ENCODE results near the gene C19orf85.
A peak's percentile ranks its signal among the peaks of the same experiment; 100 is the strongest.
"Not testable (repeated sequence)": the region's sequence is repeated elsewhere in the genome, so short reads cannot be mapped to it uniquely, and the experiment has no call there.

The C19orf85 gene

GRCh38 chr19:55455576-55456235 lies 8.8 kb downstream of the C19orf85 start:
- no peak for DNase-seq

DNA sequence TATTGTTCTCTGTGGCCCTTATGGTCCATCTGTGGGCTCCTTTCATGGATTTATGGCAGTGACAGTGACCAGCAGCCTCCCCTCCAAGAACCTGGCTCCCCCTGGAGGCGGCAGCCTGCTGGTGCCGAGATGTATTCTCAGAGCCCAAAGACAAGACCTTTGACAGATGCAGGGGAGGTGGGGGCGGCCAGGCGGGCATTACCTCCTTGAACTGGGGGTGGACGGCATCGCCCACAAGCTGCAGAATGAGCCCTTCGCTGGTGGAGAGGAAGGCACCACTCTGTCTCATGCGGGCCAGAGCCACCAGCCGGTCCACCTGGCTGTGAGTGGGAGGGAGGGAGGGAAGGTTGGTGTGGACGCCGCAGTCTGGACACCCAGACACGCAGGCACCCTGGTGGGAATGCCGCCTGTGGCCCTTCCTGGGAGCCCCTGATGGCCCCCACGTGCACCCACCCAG lies 9.7 kb downstream of the C19orf85 start:
- DNase-seq: peak; percentile 19

DNA sequence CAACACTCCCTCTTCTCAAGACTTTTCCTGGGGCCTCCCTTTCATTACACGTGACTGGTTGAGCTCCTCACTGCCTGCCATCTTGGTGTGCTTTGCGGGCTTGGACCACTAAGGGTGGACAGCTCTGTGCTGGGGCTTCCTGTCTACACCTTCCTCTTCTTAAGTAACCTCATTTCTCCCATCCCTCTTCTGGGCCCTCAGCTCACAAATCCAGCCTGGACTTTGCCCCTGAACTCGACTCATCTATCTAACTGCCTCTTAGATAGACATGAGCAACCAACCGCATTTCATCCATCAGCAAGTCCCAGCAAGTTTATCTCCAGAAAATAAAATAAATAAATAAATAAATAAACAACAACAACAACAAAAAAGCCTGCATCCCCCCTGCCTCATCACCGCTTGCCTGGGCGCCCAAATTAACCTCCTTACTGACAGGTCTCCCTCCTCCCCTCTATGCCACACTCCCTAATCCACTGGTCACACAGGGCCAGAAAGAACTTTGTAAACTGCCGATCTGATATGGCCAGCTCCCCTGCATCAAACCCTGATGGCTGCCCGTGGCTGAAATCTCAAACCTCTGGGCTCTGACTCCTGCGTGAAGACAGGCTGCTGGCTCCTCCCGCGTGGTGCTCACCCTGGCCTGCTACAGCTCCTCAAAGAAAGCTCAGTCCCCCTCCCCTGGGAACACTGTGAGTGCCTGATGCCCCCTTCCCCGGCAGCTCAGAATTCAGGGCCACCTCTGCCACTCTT lies 10.9 kb downstream of the C19orf85 start:
- no peak for DNase-seq

DNA sequence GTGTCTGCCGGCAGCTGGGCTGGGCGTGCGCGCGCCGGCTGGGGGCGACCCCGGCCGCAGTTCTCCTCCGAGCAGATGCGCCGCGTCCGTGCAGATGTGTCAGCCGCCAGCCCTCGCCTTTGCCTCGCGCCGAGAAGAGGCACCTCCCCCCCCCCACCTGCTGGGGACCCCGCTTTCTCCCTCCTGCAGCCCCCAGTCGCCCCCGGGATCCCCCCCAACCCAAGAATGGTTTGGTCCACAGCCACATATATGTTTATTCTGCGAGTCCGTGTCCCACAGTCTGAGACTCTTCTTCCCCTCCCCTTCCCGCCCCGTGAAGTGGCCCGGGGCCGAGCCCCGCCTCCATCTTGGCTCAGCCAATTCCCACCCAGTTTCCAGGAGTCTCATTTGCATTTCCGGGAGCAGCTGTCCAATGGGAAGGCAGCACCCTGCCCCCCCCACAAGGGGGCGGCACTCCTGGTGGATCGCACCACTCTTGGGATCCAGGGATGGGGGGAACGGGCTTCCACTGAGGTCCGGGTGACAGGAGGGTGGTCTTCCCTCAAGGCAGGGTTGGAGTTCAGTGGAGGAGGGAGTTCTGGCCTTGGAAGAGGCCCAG lies 11.7 kb downstream of the C19orf85 start:
- DNase-seq: peak; percentile 93

DNA sequence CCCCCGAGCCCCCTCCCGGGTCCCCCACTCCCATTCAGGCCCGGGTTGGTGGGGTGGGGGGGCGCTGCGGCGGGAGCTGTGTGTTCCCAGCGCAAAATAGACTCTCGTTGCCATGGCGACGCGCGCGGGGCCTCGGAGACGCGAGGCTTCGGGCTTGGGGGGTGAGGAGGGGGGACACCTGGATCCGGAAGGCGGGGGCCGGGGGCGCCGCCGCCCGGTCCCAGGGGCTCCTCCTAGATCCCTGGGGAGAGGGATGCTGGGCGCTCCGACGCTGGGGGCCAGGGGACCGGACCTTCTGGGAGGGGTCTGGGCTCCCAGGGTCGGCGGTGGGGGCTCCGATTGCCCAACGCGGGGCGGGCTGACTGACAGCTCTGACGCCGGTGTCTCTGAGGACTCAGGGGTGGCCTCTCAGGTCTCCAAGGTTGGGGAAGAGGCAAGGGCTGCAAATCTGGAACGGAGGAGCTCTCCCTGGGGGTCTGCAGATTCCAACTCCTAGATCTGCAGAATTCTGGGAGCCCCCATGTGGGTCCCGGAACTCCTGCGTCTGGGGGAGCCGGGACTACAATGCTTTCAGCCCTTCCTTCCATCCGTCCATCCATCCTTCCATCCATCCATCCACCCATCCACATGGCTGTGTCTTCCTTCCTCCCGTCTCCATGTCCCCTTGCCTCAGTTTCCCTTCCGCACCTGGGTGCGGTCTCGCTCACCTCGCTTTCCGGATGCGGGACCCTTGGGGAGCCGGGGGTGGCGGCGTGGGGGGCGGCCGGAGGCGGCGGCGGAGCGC lies 12.4 kb downstream of the C19orf85 start:
- DNase-seq: peak; percentile 28

DNA sequence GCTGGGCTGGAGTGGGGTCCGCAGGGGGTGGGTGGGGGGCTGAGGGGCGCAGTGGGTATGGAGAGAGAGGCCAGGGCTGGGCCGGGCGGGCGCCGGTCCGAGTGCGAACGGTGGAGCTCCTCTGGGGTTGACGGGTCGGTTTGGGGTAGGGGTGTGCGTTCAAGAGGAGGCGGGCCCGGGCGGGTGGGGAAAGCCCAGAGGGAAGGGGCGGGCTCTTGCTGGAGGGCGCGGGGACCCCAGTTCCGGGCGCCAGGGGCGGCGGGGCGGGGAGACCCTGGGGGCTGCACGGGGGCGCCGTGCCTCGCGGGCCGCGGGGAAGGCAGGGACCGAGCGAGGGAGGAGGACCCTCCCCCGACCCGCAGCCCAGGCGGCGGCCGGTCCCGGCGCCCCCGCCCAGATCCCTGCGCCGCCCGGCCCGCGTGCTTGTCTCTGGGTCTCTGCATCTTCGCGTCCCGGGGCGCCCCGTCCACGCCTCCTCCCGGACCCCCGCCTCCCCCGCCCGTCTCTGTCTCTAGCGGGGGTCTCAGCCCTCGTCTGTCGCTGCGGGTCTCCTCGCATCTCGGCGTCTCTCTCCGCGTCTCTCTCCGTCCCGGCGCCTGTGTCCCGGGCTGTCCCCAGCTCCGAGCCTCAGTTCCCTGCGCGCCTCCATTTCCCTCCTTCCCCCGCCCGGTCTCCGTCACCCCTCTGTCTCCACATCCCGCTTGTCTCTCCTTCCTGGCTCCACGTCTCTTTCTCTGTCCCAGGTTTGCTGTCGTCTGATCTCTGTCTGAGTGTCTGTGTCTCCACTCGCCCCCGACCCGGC lies 13.2 kb downstream of the C19orf85 start:
- DNase-seq: no peak

DNA sequence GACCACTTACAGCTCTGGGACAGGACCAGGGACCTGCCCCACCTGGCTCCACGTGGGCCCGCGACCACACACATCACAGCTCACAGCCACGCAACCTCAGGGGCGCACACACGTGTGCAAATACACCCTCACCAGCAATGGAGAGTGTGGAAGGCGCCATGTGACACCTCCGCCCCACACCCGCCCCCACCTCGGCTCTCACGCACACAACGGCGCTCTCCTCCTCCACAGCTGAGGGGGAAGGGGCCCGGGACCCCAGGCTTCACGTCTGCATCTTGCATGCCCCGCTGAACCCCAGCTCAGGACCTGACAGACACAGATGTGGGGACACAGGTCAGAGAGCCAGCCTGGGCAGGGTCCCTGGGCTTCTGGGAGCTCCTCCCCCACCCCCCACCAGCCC lies 15.1 kb downstream of the C19orf85 start:
- no peak for DNase-seq

DNA sequence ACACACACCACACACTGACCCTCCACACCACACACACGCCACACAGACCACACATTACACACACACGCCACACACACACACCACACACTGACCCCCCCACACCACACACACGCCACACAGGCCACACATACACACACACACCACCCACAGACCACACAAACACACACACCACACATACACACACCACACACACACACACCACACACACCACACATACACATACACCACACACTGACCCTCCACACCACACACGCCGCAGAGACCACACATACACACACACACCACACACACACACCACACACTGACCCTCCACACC lies 16.4 kb downstream of the C19orf85 start:
- not testable (repeated sequence) for DNase-seq

- DNase-seq: peak; percentile 42
Measured at GRCh38 chr19:55447421-55448174, 17.0 kb downstream of the C19orf85 start.

- DNase-seq: peak; percentile 38
Measured at GRCh38 chr19:55446060-55446459, 18.5 kb downstream of the C19orf85 start.

DNA sequence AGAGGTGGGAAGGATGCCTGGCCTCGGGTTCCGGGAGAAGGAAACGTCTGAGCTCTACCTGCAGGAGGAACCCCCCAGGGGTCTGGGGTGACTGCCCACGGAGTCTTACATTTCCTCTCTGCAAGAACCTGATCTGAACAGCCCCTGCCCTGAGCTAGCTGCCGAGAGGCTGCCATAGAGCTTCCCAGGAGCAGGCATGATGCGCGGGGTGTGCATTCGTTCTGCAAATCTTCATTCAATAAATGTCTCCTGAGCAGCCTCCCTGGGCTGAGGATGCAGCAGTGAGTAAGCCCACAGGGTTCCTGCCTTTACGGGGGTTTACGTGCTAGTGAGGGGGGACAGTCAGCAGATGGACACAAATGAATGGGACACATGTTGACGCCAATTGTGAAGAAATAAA lies 19.9 kb downstream of the C19orf85 start:
- no peak for DNase-seq

GRCh38 chr19:55443824-55444480 lies 20.6 kb downstream of the C19orf85 start:
- DNase-seq: no peak

DNA sequence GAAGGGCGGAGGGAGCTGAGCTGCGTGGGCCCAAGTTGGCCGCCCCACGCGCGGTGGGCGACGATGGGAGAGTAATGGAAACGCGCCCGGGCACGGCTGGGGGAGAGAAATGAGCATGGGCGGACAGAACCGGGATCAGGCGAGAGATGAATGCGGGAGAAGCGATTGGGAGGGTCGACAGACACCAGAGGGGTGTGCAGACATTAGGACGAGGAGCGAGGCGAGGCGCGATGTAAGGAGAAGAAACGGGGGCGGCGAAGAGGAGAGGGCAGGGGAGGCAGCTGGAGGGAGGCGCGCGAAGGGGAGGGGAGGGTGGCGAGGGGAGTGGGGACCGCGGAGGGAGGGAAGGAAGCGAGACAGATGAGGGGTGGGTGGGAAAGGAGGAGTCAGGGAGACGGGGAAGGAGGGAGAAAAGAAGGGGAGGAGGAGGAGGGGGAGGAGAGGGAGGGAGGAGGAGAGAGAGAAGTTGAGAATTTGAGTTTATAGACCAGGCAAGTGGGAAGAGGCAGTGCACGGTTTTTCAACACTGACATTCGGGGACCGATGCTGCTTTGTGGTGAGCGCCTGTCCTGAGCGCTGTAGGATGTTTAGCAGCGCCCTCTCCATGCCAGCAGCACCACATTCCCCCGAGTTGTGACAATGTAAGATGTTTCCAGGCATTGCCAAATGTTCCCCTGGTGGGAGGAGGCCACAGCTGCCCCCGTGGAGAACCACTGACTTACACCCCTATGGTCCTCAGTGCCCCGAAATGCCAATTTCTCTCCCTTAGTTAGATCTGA lies 21.3 kb downstream of the C19orf85 start, which contains the start of gene SHISA7:
TSS of gene SHISA7 (minus strand) at position 256 of the 779 bp plus-strand sequence. CDS start 437 bp downstream, outside the sequence.
- DNase-seq: peak; percentile 35

DNA sequence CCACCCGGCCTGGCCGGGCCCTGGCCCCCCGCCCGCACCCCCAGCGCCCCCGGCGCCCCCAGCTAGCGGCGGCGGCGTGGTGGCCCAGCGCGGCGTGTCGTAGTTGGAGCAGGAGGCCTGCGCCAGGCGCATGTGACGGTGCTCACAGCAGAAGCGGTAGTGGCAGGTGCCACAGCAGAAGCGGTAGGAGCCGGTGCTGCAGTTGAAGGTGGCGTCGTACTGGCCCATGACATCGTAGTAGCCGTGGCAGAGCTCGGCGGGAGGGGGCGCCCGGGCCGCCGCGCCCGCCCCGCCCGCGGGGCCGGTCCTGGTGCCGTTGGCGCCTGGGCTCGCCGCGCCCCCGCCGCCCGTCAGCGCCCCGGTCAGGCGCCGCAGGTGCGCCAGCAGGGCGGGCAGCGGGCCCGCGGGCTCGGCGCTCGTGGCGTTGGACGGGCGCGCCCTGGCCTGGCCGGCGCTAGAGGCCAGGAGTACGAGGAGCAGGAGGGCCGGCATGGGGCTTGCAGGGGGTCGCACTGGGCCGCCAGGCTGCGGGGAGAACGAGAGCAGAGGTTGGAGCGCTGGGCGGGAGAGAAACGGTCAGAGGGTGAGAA lies 22.1 kb downstream of the C19orf85 start:
- DNase-seq: peak; percentile 59

GRCh38 chr19:55441692-55442321 lies 22.7 kb downstream of the C19orf85 start:
- peak; percentile 53 for DNase-seq

DNA sequence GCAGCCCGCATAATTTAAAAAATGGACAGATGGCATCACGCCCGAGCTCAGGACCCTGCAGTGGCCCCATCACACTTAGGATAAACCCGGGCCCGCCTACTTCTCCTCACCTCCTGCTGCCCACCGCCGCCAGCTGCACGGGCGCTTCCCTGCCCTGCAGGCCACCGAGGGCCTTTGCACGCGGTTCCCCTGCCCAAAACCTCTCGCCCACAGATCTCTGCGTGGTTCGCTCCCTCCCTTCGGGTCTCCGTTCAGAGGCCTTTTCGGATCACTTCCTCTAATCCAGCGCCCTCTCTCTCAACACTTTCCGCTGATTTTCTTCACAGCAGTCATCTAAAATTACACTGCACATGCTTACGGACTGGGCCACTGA lies 23.2 kb downstream of the C19orf85 start:
- no peak for DNase-seq

DNA sequence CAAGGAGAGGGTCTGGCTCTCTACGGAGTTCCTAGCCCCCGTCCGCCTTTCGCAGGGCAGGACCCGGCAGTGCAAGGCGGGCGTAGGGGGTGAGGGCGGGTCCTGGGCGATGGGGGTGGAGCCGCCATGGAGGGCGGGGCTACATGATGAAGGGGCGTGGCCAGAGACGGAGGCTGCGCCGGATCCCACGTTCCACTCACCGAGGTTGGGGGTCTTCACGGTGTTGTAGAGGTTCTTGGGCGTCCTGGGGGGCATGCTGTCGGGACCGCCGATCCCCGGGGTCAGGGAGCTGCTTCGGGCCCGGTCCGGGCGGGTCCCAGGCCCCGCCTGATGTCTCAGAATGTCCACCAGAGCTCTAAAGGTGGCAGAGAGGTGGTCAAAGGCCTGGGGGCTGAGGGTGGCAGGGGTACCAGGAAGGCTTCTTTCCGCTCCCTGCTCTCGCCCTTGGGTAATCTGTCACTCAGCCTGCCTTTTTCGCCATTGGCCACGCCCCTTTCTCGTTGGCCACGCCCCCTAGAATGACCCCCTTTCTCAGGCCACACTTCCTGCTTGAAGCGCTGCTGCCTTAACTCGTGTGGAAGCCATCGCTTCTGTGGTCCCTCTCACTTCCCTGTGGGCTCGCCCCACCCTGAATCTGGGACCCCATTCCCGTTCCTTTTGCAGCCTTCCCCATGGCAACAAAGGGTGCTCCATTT lies 24.0 kb downstream of the C19orf85 start:
- DNase-seq: no peak

DNA sequence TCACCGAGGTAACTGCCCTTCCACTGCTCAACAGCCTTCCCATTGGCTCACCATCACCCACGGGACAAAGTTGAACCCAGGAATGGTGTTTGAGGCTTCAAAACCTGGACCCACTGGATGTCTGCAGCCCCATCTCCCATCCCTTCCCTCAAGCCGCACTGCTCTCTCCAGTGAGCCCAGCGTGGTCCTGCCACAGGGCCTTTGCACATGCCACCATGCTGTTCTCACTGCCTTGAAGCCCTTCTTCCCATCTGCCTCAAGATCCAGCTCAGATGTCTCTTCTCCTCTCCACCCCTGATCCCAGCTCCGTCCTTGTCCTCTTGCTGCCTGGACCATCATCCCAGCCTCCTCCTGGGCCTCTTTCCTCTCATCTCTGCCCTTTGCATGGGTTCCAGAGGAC lies 25.5 kb downstream of the C19orf85 start:
- no peak for DNase-seq

- no peak for DNase-seq
Measured at GRCh38 chr19:55437410-55437809, 27.1 kb downstream of the C19orf85 start.
